NCI-H2171 treated with DMSO at 0.1 percent for 48 hours (cell line): ENCODE results near the gene SYNE1.
"Not testable (repeated sequence)": the region's sequence is repeated elsewhere in the genome, so short reads cannot be mapped to it uniquely, and the experiment has no call there.

ENCODE experiments used
- DNase-seq: peaks from one replicate; lab custom pipeline; 2025; lab: John Stamatoyannopoulos, UW

SYNE1 gene

DNA sequence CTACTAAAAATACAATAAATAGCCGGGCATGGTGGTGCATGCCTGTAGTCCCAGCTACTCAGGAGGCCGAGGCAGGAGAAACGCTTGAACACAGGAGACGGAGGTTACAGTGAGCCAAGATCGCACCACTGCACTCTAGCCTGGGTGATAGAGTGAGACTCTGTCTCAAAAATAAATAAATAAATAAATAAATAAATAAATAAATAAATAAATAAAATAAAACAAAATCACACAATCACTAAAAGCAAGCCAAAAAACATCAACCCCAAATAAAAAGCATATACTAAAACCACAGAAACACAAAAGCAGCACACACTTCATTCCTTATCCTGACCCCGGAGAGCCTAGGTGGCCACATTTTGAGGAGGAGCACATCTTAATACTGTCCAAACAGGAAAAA is 498.8 kb downstream of the SYNE1 start:
- DNase-seq, result not testable (repeated sequence)

DNA sequence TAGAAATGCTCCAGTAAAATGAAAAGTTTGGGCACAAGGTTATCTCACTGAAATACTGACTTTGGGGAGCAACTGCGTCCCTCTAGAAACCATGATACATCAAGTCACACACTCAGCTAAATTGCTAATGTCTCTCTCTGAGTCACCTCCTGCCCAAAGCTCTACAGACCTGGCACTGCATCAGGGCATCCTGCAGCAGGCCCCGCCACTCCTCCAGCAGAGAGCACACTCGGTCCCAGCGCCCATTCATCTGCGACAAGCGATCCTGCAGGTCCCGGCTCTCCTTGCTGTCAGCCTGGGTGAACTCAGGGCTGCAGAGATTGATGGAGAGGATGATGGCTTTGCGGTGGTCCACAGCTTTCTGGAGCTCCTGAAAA is 500.7 kb downstream of the SYNE1 start:
- DNase-seq, result no peak

DNA sequence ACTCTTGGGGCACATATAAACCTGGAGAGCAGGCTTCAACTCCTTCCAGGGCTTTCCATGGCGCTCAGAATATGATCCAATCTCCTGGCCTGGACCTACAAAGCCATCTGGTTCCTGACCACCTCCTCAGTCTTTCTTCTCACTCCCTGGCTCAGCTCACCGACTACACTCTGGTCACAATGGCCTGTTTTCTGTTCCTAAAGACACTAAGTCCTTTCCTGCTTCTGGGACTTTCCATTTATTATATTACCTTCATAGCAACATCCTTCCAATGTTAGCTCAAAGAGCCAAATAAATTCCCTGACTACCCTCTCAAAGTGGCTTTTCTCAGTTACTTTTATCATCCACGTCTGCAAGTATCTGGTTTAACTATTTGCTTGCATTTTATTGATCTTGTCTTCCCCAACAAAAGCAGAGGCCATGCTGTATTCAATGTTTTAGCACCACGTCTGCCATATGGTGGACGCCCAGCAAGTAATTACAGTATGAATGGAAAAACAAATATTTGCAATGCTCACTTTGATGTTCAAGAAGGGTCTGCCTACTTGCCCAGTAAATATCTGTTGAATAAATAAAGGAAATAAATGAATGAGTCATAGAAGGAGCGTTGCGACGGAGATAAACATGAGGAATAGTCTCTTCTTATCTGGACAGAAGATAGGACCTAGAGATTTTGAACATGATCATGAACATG is 501.3 kb downstream of the SYNE1 start:
- no peak for DNase-seq

DNA sequence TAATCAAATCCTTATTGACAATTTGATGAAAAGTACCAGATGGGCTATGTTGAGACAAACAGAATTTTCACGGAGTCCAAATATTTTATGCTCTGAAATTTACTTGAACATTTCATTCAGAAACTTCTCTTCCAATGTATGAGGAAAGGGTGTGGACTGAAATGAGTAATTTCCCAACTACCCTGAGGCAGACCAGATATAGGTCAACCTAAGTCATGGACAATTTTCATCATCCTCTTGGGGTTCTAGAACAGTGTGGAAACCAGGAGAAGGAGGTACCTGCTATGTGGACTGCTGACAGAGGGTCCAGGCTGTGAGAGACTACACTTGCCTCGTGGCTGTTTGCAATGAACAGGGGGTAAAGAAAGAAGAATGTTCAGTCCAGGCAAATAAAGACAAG is 506.7 kb downstream of the SYNE1 start:
- no peak for DNase-seq

DNA sequence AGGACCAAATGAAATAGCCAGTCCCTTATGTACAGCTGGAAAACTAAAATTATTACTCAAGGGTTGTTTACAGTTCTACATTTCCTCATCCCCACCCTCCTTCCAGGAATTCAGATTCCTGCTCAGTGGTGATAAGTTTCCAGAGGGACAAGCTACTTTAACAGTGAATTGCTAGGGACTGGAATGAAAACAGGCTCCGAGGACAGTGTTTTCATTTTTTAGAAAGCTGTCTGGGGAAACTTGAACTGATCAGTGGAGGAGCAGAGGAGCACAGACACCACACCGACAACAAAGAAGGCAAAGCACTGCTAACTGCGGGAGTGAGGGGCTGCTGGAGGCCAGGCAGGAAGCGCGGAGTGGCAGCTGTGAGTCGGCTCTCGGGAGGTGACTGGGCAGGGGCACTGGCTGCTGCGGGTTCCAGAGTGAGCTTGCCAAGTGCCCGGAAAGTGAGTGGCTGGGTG is 507.4 kb downstream of the SYNE1 start:
- DNase-seq, result no peak

DNA sequence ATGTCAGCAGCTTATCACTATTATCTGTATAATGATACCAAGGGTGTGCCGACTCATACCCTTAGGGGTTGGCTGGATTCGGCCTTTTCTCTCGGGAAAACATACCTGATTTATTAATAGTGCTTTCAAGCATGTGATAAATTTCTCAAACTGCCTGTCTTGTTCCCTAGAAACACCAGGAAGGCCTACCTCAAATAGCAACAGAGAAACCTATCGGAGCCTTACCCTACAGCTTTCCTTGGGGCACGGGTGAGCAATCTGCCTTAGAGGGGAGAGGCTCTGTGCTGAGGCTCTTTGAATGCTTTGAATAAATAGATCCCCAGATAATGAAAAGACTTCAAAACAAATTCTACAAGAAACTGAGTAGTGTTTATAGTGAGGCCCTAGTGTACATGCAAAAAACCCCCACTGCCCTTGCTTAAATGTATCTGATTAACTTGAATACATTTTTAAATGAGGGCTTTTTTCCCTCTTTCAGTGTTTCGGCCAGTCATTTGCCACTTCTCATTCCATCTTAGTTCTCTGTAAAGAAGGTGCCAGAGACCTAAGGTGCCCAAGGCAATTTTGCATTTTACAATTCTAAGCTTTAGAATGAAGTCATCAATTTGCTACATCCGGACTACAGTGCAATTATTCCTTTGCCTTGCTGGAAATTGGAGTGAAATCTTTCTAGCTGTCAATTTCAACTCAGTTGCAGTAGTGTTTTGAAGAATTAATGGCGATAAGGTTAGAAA is 509.6 kb downstream of the SYNE1 start:
- no peak for DNase-seq

DNA sequence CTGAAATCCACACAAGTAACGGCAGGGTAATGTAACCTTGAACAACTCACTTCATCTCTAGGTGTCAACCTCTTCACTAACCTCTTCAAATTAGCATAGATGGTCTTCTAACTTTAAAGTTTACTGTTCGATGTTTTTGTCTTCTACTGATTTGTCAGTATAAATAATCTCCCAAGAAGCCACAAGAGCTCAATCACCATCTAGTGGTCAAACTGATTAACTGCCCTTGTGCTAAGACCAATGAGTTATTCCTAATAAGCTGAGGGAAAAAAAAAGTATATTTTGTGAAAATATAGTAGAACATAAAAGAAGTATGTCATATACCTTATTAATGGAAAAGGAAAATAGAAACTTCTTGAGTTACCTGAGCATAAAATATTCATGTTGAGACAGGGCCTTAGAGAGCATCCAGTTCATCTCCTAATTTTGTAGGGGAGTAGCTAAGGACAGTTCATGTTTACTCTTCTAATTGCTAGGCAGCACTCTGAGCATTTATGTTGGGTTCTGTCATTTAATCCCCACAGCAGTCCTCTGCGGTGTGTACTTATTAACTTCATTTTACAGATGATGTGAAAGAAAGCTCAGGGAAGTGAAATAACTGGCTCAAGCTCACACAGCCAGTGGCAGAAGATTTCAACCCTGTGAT is 512.6 kb downstream of the SYNE1 start:
- DNase-seq, result peak; percentile 61

DNA sequence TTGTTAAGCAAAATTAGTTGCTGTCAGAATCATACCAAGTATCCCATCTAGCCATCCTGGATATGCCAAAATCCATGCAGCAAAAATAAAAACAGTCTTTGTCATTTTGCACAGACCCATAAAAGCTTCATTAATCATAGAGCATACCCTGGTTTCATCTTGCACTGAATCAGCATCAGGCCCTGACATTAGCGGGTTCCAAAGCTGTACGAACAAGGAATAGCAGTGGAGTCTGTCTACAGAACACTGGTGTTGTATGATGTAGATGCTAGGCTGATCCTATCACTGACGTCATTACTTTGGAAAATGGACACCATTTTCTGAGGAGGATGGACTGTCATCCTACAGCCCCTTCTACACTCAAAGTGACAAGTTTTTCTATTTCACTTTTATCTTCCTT is 514.1 kb downstream of the SYNE1 start:
- no peak for DNase-seq

DNA sequence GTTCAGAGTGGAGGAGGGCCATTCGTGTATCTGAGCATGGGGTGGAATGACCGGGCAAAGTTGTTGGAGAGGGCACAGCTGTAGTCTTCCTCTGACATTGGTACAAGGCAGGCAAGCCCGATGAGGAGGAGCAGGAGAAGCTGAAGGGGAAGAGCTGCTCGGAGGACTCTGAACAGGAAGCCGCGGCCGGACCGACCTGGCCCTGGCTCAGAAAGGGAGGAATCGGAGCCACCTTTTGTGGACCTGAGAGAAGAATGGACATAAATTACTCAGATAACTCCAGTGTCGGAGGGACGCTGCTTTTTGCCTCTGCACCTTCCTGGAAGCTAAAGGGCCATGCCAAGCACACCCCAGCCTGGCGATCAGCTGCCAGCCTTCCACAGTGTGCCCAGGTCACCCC is 514.7 kb downstream of the SYNE1 start:
- no peak for DNase-seq

DNA sequence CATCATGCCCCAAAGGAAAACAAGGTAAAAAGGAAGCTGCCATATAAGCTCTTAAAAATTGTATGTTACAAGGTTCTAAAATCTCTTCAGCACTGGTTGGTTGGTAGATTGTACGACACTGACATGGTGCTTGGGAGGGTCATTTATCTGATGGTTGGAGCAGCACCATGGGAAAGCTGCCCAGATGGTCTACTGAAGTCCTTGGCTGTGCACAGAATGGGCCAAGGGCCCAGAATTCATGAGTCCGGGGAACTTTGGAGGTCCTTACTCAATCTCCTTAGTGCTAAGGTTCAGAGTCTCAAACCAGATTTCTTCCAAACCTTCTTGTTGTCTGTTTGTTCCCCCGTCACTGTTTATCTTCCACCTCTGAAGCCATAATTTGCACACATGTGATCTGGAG is 515.3 kb downstream of the SYNE1 start:
- DNase-seq, result no peak

DNA sequence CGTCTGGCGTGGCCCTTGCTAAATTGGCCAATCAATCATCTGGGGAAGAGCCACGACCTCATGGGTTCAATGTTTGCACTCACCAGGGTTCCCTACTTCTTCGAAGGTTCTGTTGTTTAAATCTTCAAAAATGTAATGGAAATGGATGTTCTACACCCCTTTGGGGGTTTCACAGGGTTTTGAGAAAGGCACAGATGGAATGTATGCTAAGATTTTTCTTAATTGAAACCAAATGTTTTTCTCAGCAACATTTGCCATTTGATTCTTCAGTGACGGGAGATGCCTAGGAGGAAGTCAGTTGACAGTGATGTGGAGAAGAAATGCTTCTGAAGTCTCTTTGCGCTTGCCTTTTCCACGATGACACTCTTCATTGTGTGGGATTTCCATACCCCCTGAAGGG is 517.3 kb downstream of the SYNE1 start:
- DNase-seq, result no peak

DNA sequence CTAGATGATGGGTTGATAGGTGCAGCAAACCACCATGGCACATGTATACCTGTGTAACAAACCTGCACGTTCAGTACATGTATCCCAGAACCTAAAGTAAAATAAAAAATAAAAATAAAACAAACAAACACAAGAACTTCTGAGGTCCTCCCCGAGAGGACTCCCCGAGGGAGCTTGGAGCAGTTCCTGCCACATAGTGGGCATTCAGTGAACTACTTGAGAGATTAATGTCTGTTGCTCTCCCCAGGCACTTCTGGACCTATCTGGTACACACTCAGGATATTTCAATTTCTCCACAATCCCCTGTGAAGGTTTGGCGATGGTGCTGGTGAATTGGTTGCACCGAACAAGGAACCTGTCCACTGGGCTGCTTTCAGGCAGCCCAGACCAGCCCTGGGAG is 518.5 kb downstream of the SYNE1 start:
- DNase-seq, result no peak

DNA sequence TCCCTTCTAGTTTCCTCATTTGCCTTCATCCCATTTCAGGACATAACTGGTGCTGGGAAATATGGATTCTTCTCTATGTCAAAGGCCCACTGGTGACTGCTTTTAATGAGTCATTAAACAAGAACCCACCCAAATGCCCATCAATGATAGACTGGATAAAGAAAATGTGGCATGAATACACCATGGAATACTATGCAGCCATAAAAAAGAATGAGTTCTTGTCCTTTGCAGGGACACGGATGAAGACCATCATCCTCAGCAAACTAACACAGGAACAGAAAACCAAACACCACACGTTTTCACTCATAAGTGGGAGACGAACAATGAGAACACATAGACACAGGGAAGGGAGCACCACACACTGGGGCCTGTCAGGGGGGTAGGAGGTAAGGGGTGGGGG is 518.9 kb downstream of the SYNE1 start:
- no peak for DNase-seq

DNA sequence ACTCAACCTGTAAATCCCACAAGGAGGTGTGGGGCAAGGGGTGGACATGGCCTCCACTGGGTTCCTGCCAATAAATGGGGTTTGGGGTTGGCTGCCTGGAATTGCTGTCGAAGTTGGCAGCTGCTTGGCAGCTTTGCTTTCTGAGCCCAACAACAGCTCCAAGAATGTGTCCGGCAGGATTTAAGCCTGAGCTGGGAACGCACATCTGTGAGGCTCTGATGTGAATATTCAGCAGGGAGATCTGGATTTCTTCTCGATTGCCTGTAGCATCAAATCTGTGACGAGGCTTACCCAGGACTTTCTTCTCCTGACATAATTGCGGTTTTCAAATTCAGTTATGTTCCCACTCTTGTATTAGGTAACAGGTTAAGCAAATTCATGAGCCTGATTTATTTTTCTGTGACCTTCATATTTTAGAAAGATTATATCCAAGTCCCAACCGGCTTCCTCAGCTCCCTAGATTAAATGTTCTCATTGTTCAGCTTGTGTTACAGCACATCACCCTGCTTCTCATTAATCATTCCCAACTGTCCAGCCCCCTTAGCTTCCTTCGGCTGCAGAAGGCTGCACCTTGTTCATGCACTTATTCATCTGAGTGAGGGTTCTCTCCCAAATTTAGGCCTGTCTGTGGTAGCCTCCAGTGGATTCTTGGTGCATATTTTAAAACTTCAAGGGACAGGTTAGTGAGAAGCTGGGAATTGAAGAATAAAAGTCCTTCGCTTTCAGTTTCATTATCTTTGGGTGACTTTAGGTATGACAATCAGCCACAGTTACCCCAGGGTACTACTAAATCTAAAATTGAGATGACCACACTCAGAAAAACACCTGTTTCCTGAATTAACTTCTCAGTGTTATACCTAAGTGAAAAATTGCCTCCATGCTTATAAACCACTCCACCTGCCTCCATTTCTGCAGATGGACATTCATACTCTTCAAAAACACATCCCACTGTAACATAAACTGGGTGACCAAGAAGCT is 519.7 kb downstream of the SYNE1 start:
- no peak for DNase-seq

DNA sequence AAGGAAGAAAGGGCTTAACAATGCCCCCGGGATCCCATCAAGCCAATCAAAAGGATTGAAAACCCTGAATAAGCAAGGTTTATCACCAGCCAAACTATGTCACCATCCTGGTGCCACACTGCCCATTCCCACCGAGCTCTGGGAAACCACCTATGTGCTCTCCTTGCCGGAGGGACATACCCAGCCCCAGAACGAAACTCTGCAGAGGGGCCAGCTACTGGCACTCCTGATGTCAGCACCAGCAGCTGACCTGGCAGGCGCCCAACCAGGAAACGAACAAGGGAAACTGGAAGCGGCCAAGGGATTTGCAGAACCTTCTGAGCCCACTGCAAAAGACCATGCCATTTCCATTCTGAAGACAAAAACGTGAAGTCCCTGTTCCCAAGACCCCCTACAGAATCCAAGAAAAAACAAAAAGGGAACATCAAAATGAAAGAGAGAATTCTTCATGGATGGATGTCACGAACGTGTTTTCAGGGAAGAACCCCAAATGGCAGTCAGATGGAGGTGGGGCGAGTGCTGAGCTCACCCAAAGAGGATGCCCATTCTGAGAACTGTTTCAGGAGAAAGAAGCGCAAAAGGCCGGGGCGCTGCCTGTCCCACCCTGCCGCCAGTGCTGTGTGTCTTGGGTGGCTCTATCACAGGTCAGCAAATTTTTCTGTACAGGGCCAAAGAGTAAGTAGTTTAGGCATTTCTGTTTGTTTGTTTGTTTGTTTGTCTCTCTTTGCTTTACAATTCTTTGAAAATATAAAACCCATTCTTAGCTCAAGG is 524.5 kb downstream of the SYNE1 start:
- DNase-seq, result no peak

DNA sequence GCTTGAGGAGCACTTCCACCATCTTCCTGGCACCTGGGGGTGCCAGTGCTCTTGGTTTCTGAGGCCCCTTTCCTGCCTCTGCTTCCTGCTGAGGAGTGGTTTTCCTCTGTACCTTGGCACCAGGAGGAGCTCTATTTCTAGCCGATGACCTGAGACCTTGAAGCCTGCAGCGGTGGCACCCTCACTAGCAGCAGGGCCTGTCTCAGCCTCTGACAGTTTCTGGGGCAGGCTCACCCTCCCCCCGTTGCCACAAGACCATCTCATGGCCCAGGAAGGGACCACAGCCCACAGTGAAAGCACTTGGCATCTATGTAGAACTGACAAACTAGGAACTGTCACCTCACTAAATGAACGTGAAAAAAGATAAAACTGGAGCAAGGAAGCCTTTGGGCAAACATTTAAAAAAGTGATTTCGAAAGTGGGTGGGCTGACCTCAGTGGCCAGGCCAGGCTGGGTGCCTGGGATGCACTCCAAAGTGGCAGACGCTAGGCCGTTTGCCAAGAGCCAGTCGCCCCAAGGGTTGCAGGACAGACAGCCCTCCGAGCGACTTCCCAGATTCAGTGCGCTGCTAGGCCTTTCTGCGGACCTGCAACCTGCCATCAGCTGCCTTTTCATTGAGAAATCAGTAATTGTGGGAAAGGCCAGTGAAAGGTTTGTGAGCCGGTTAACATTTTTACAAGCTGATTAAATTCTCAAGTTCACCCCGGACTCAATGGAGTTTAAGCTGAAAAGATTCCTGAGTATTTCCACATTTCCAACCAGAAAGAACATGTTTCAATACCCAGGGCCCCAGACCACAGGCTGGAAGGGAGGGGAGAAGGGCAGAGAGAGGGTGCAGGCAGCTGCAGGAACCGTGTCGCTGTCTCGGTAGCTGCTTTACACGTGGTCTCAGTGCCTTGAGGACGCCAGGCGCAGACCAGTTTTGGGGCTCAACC is 526.0 kb downstream of the SYNE1 start:
- no peak for DNase-seq

DNA sequence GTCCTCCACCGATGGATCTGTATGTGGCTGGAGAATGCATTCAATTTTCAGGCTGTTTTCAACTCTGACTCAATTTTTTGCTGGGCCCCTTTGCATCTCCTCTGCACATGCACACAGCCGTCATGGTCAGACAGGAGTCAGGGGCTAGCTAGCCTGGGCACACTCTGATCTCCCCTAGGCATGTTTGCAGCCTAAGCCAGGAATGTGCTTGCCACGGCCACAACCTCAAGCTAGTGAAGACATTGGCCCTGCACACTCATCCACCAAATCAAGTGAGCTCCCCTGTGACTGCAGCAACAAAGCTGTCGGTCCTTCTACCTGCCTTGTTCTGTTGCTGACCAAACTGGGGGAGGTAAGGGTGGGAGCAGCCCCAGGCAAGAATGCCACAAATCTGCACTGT is 529.2 kb downstream of the SYNE1 start:
- DNase-seq, result no peak

DNA sequence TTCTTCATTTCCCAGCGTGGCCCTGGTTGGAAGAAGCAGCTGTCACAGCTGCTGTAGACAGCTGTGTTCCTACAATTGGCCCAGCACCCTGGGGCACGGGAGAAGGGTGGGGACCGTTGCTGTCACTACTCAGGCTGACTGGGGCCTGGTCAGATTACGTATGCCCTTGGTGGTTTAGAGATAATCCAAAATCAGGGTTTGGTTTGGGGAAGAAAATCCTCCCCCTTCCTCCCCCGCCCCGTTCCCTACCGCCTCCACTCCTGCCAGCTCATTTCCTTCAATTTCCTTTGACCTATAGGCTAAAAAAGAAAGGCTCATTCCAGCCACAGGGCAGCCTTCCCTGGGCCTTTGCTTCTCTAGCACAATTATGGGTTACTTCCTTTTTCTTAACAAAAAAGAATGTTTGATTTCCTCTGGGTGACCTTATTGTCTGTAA is 537.0 kb downstream of the SYNE1 start:
- DNase-seq, result peak; percentile 68

DNA sequence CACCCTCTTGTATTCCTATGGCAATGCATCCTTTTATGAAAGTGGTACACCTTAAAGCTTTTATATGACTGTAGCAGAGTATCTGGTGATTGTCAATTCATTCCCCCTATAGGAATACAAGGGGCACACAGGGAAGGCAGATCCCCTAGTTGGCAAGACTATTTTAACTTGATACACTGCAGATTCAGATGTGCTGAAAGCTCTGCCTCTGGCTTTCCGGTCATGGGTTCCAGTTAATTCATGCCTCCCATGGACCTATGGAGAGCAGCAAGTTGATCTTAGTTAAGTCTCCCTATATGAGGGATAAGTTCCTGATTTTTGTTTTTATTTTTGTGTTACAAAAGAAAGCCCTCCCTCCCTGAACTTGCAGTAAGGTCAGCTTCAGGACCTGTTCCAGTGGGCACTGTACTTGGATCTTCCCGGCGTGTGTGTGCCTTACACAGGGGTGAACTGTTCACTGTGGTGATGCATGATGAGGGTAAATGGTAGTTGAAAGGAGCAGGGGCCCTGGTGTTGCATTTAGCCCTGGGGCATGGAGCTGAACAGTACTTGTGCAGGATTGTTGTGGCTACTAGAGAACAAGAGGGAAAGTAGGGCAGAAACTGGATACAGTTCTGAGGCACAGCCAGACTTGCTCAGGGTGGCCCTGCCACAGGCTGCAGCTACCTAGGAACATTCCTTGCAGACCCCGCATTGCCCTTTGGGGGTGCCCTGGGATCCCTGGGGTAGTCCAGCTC is 537.5 kb downstream of the SYNE1 start:
- DNase-seq, result no peak
